Gastrocnemius medialis (tissue), 4 donors: Measurements from ENCODE around the gene CYFIP2. TPM values are rescaled to one million over a fixed set of nuclear protein-coding genes. Genes with fewer than 3 reads are reported as not detected.

ENCODE experiments used
- ATAC-seq, 2 donors: fragments of 150-250 bp; one replicate each; pipeline ENCODE4 v1.9.1; 2016
- DNase-seq, 2 donors: peaks; one replicate each; pipeline ENCODE4 v3.0.0-alpha.2; 2019
- H3K27ac ChIP-seq, 4 donors: fragments of 200-600 bp; sonication (generic); 1 replicate in 1 of 4; 2 replicates in 3 of 4; pipeline ENCODE4 v1.5.1; 2016 to 2018; ENCODE audit warnings: mild to moderate bottlenecking in 2 of 4, moderate library complexity in 1 of 4
- H3K27me3 ChIP-seq, 3 donors: fragments of 200-600 bp; sonication (generic) in 2 of 3; 1 replicate in 1 of 3; 2 replicates in 2 of 3; pipeline versions ENCODE4 v1.5.1 to v1.6.0; 2016 to 2019; ENCODE audit warnings: mild to moderate bottlenecking in 1 of 3, moderate library complexity in 1 of 3
- H3K36me3 ChIP-seq, 2 donors: fragments of 200-600 bp; sonication (generic) in 1 of 2; one replicate each; pipeline ENCODE4 v1.5.1; 2017 to 2018
- H3K4me1 ChIP-seq, 2 donors: fragments of 200-600 bp; sonication (generic) in 1 of 2; one replicate each; pipeline ENCODE4 v1.5.1; 2016 to 2017; ENCODE audit warnings: mild to moderate bottlenecking in 2 of 2
- H3K4me3 ChIP-seq, 4 donors: fragments of 200-600 bp; sonication (generic) in 3 of 4; 1 replicate in 1 of 4; 2 replicates in 3 of 4; pipeline ENCODE4 v1.5.1; 2016 to 2019; ENCODE audit warnings: mild to moderate bottlenecking in 2 of 4
- H3K9me3 ChIP-seq, 3 donors: fragments of 200-600 bp; sonication (generic) in 2 of 3; 1 replicate in 1 of 3; 2 replicates in 2 of 3; pipeline ENCODE4 v1.5.1; 2016 to 2019
- CTCF ChIP-seq, 5 experiments: fragments of 450-650 bp in 3 of 5; fragments of 200-600 bp in 2 of 5; sonication (generic) in 2 of 5; IDR thresholded peaks in 4 of 5; conservative IDR thresholded peaks in 1 of 5; 1 replicate in 4 of 5; 2 replicates in 1 of 5; pipeline ENCODE4 v1.5.1; 2016 to 2019; ENCODE audit warnings: antibody characterized with exemption in 5 of 5, mild to moderate bottlenecking in 3 of 5, moderate library complexity in 3 of 5
- POLR2A ChIP-seq, 2 donors: fragments of 450-650 bp; IDR thresholded peaks; one replicate each; pipeline ENCODE4 v1.6.1; 2017; ENCODE audit warnings: antibody characterized with exemption in 2 of 2, mild to moderate bottlenecking in 2 of 2, moderate library complexity in 2 of 2
- in situ Hi-C, 4 donors: fragments of 200-750 bp; cut with MboI; loops; one replicate each; pipeline versions ENCODE4 v1.15.0 to v1.8.0; 2017; ENCODE audit warnings: low sequenced_read_pairs in 4 of 4
- intact Hi-C: fragments of 100-400 bp; cut with DNase I; formaldehyde crosslinking; loops from one replicate; pipeline ENCODE4 v1.15.1; 2023; ENCODE audit warnings: low total_unique reads
- total RNA-seq, 4 donors: library from RNA; depleted of rRNA; stranded (reverse); fragments of >200 nt; gene quantifications; one replicate each; pipeline versions ENCODE4 v1.1.0 to v1.2.3, GENCODE V29; 2016

CYFIP2 gene
- total RNA-seq, 4 donors from 2014 or later, result 5.9 to 15.5 (median 10.7) TPM

- H3K9me3 ChIP-seq, result no peaks in the 10 kb centered on the region
- H3K27me3 ChIP-seq, result no peaks in the 10 kb centered on the region
- no peak for ATAC-seq
- intact Hi-C loops (no loop called here), in situ Hi-C loops (no loop called here)
- H3K4me1 ChIP-seq, result no peaks in the 10 kb centered on the region
- H3K27ac ChIP-seq, result no peak overlapping the region
- H3K4me3 ChIP-seq, result no peak overlapping the region
- H3K36me3 ChIP-seq, result no peaks in the 10 kb centered on the region
- no peak for TF ChIP-seq CTCF (IDR thresholded peaks at IDR 0.05 in 4 of 5, conservative IDR thresholded peaks at IDR 0.05 in 1 of 5)
- no peak for TF ChIP-seq POLR2A (IDR thresholded peaks at IDR 0.05)
- DNase-seq, result no peak
Observed at GRCh38 chr5:157245476-157245875, 20.4 kb upstream of the CYFIP2 start.

GRCh38 chr5:157245886-157246285 lies 20.0 kb upstream of the CYFIP2 start:
- intact Hi-C loops, result no loop called here
- H3K27ac ChIP-seq, result no peak overlapping the region
- ATAC-seq, result no peak

GRCh38 chr5:157247267-157247666 lies 18.7 kb upstream of the CYFIP2 start:
- H3K27me3 ChIP-seq, result no peaks in the 10 kb centered on the region
- DNase-seq, result no peak
- intact Hi-C loops, result no loop called here
- no peaks in the 10 kb centered on the region for H3K36me3 ChIP-seq
- no peaks in the 10 kb centered on the region for H3K9me3 ChIP-seq
- no peaks in the 10 kb centered on the region for H3K4me1 ChIP-seq
- no peak overlapping the region for H3K4me3 ChIP-seq
- H3K27ac ChIP-seq, result no peak overlapping the region
- in situ Hi-C loops, result no loop called here
- TF ChIP-seq CTCF (IDR thresholded peaks at IDR 0.05 in 4 of 5, conservative IDR thresholded peaks at IDR 0.05 in 1 of 5) (no peak), POLR2A (IDR thresholded peaks at IDR 0.05) (no peak)
- ATAC-seq, result no peak

More at GRCh38 chr5:157245886-157246285, 20.0 kb upstream of the CYFIP2 start:
- in situ Hi-C loops, result no loop called here
- TF ChIP-seq CTCF (IDR thresholded peaks at IDR 0.05 in 4 of 5, conservative IDR thresholded peaks at IDR 0.05 in 1 of 5) (no peak), POLR2A (IDR thresholded peaks at IDR 0.05) (no peak)
- no peaks in the 10 kb centered on the region for H3K36me3 ChIP-seq
- no peaks in the 10 kb centered on the region for H3K27me3 ChIP-seq
- H3K4me3 ChIP-seq, result no peak overlapping the region
- no peak for DNase-seq
- no peaks in the 10 kb centered on the region for H3K9me3 ChIP-seq
- no peaks in the 10 kb centered on the region for H3K4me1 ChIP-seq

GRCh38 chr5:157248821-157249470 lies 17.0 kb upstream of the CYFIP2 start:
- Histone ChIP-seq H3K9me3 (no peaks in the 10 kb centered on the region), H3K27ac (no peak overlapping the region), H3K36me3 (no peaks in the 10 kb centered on the region), H3K4me3 (no peak overlapping the region), H3K4me1 (no peaks in the 10 kb centered on the region), H3K27me3 (no peaks in the 10 kb centered on the region)
- DNase-seq, result no peak
- in situ Hi-C loops, result no loop called here
- intact Hi-C loops, result no loop called here
- TF ChIP-seq CTCF (IDR thresholded peaks at IDR 0.05 in 4 of 5, conservative IDR thresholded peaks at IDR 0.05 in 1 of 5) (no peak), POLR2A (IDR thresholded peaks at IDR 0.05) (no peak)
- ATAC-seq, result no peak
